ENCODE data around the gene PHACTR3. TPM values are rescaled to one million over a fixed set of nuclear protein-coding genes. Genes with fewer than 3 reads are reported as not detected.

PHACTR3 gene
- total and polyA plus RNA-seq, 10 donors, result 1.4 to 15.0 (median 8.6) TPM

GRCh38 chr20:59836767-59837166, 232.4 kb downstream of the PHACTR3 start:
- Histone ChIP-seq H3K4me1 (peaks cover 4 to 33% (median 17%) of the 10 kb centered on the region in 6 donors), H3K27me3 (replicated peaks in 1 of 7) (peaks cover 0 to 70% (median 0%) of the 10 kb centered on the region in 7 donors), H3K36me3 (no peaks in the 10 kb centered on the region), H3K4me3 (no peak overlapping the region), H3K27ac (no peak overlapping the region), H3K9me3 (no peaks in the 10 kb centered on the region)
- DNase-seq, result no peak
- 54 to 68% (median 55%) methylated on average over 6 of the region's 6 CpGs for WGBS, 5 donors
- intact Hi-C loops (cut with DNase I; ENCODE audit: low total_unique reads), result no loop called here
- TF ChIP-seq POLR2A (IDR thresholded peaks at IDR 0.05) (no peak), POLR2AphosphoS5 (IDR thresholded peaks at IDR 0.05) (no peak), CTCF (IDR thresholded peaks at IDR 0.05 in 8 of 11, conservative IDR thresholded peaks at IDR 0.05 in 3 of 11) (no peak)

- intact Hi-C loops (cut with DNase I; ENCODE audit: low total_unique reads), result no loop called here
- no peak overlapping the region for H3K4me3 ChIP-seq
- H3K27ac ChIP-seq, result no peak overlapping the region
- WGBS, 5 donors, result 58 to 66% (median 65%) methylated on average over 4 of the region's 4 CpGs
- H3K36me3 ChIP-seq, result no peaks in the 10 kb centered on the region
- peaks cover 0 to 65% (median 0%) of the 10 kb centered on the region in 7 donors for H3K27me3 ChIP-seq (replicated peaks in 1 of 7)
- TF ChIP-seq POLR2AphosphoS5 (IDR thresholded peaks at IDR 0.05), result no peak
- no peak for TF ChIP-seq POLR2A (IDR thresholded peaks at IDR 0.05)
- no peak for TF ChIP-seq CTCF (IDR thresholded peaks at IDR 0.05 in 8 of 11, conservative IDR thresholded peaks at IDR 0.05 in 3 of 11)
- H3K9me3 ChIP-seq, result no peaks in the 10 kb centered on the region
- no peak for DNase-seq
- H3K4me1 ChIP-seq, result peaks cover 4 to 33% (median 17%) of the 10 kb centered on the region in 6 donors
Measured at GRCh38 chr20:59837623-59838394, 233.5 kb downstream of the PHACTR3 start.

- Histone ChIP-seq H3K27me3 (replicated peaks in 1 of 7) (peaks cover 0 to 49% (median 0%) of the 10 kb centered on the region in 7 donors), H3K36me3 (no peaks in the 10 kb centered on the region), H3K9me3 (no peaks in the 10 kb centered on the region), H3K4me1 (peaks cover 4 to 33% (median 17%) of the 10 kb centered on the region in 6 donors), H3K27ac (no peak overlapping the region), H3K4me3 (no peak overlapping the region)
- TF ChIP-seq POLR2AphosphoS5 (IDR thresholded peaks at IDR 0.05), result no peak
- DNase-seq, result no peak
- 57 to 88% (median 72%) methylated on average over 5 of the region's 5 CpGs for WGBS, 5 donors
- intact Hi-C loops (cut with DNase I; ENCODE audit: low total_unique reads), result no loop called here
Measured at GRCh38 chr20:59839400-59839799, 235.1 kb downstream of the PHACTR3 start.

- TF ChIP-seq POLR2AphosphoS5 (IDR thresholded peaks at IDR 0.05) (no peak), POLR2A (IDR thresholded peaks at IDR 0.05) (no peak), CTCF (IDR thresholded peaks at IDR 0.05 in 8 of 11, conservative IDR thresholded peaks at IDR 0.05 in 3 of 11) (no peak)
- Histone ChIP-seq H3K36me3 (no peaks in the 10 kb centered on the region), H3K4me1 (no peaks in the 10 kb centered on the region), H3K27ac (no peak overlapping the region), H3K9me3 (no peaks in the 10 kb centered on the region), H3K4me3 (no peak overlapping the region), H3K27me3 (replicated peaks in 1 of 7) (peaks cover 0 to under 1% (median 0%) of the 10 kb centered on the region in 7 donors)
- no peak for DNase-seq
- 84 to 90% (median 88%) methylated on average over 3 of the region's 3 CpGs for WGBS, 5 donors
- intact Hi-C loops (cut with DNase I; ENCODE audit: low total_unique reads), result no loop called here
Measured at GRCh38 chr20:59845472-59845871, 241.1 kb downstream of the PHACTR3 start.

Data from spleen (tissue), 11 donors.